ENCODE data around the gene NAA40.

GRCh38 chr11:63922673-63923192 lies 16.1 kb upstream of the NAA40 start:
- TF ChIP-seq EP300 (IDR thresholded peaks at IDR 0.05) = no peak
- no peak for TF ChIP-seq POLR2AphosphoS5 (IDR thresholded peaks at IDR 0.05)
- no peak for TF ChIP-seq CTCF (IDR thresholded peaks at IDR 0.05)
- no peak for TF ChIP-seq POLR2A (IDR thresholded peaks at IDR 0.05)

All from gastroesophageal sphincter (tissue), 3 donors.